ENCODE results near the gene CDKN1C. TPM values are rescaled to one million over a fixed set of nuclear protein-coding genes. Genes with fewer than 3 reads are reported as not detected.

CDKN1C gene
- total RNA-seq, 2 donors from 2014 or later = 17.2 to 28.7 TPM

DNA sequence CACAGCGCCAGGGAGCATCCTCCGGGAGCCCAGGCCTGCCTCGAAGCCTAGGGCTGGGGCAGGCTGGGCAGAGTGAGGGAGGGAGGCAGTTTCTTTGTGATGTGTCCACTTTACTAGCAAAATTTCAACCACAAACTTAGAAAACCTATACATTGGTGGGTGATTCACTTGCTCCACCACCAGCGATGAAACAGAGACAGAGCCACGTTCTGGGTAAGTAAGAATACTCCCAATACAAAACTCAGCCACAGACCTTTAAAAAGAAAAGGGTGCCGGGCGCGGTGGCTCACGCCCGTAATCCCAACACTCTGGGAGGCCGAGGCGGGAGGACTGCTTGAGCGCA lies 22.3 kb downstream of the CDKN1C start:
- Histone ChIP-seq H3K4me1 (peaks cover 0 to 14% of the 10 kb centered on the region in 2 donors), H3K4me3 (peak overlapping the region in 1 of 2 donors; percentile 51), H3K36me3 (no peaks in the 10 kb centered on the region), H3K9me3 (no peaks in the 10 kb centered on the region), H3K27ac (no peak overlapping the region), H3K27me3 (no peaks in the 10 kb centered on the region)
- DNase-seq (ENCODE audit: low spot score) = no peak
- TF ChIP-seq, protein P1, sequence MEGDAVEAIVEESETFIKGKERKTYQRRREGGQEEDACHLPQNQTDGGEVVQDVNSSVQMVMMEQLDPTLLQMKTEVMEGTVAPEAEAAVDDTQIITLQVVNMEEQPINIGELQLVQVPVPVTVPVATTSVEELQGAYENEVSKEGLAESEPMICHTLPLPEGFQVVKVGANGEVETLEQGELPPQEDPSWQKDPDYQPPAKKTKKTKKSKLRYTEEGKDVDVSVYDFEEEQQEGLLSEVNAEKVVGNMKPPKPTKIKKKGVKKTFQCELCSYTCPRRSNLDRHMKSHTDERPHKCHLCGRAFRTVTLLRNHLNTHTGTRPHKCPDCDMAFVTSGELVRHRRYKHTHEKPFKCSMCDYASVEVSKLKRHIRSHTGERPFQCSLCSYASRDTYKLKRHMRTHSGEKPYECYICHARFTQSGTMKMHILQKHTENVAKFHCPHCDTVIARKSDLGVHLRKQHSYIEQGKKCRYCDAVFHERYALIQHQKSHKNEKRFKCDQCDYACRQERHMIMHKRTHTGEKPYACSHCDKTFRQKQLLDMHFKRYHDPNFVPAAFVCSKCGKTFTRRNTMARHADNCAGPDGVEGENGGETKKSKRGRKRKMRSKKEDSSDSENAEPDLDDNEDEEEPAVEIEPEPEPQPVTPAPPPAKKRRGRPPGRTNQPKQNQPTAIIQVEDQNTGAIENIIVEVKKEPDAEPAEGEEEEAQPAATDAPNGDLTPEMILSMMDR (IDR thresholded peaks at IDR 0.05) = no peak

DNA sequence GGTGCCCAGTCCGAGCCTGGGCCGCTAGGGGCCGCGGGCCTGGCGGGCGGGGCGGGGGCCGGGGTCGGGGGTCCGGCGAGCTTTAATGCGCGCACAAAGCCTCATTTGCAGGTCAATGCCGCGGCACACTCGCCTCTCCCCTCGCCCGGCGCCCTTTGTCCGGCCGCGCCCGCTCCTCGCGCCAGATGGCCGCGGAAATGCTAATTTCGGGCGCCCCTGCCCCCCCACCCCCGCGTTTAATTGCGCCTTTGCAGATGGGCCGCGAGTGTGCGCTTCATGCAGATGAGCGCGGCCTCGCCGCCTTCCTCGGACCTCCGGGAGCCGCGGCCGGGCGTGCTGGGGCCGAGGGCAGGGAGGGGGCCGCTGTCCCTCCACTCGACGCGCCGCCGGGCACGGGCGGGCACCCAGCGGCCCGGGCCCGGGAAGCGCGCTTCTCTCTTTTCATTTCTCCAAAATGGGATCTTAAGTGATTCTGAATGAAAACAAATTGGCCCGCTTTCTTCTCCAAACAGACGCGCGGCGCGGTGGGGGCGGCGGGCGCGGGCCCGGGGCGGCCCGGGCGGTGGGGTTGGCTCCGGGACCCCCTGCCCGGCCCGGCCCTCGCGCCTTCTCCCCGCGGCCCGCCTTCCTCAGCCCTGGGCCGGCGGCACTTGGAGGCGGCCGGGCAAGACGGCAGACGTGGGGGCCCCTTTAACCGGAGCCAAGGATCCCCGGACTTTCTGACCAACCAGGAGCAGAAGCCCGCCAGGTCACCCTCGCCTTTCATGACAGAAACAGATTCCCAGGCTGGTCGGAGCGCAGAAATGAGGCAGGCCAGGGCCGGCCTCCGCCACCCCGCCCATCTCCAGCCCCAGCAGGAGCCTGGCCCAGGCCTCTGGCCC lies 22.9 kb downstream of the CDKN1C start:
- H3K27me3 ChIP-seq = no peaks in the 10 kb centered on the region
- TF ChIP-seq, protein P1 (IDR thresholded peaks at IDR 0.05) = no peak
- DNase-seq (ENCODE audit: low spot score) = no peak
- no peak overlapping the region for H3K27ac ChIP-seq
- peaks cover 0 to 14% of the 10 kb centered on the region in 2 donors for H3K4me1 ChIP-seq
- H3K4me3 ChIP-seq = peak overlapping the region; percentile 23 to 51
- no peaks in the 10 kb centered on the region for H3K36me3 ChIP-seq
- H3K9me3 ChIP-seq = no peaks in the 10 kb centered on the region

DNA sequence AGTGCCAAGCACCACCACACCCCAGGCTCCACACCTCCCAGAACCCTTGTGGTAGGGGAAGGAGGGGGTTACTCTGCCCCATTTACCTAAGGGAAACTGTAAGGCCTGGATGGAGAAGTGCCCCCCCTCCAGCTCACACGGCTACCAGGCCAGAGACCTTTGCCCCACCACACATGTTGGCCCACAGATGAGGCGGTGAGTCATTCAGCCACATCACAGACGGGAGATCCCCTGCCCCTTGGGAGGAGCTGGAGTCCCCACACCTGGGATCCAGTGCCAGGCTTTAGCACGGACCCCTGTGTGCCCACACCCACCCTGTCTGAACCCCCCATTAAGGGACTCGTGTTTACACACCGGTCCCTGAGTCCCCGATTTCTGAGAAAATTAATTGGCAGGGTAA lies 24.9 kb downstream of the CDKN1C start:
- Histone ChIP-seq H3K27ac (no peak overlapping the region), H3K36me3 (no peaks in the 10 kb centered on the region), H3K4me1 (peaks cover 0 to 14% of the 10 kb centered on the region in 2 donors), H3K4me3 (no peak overlapping the region), H3K27me3 (no peaks in the 10 kb centered on the region), H3K9me3 (no peaks in the 10 kb centered on the region)
- TF ChIP-seq, protein P1 (IDR thresholded peaks at IDR 0.05) = no peak
- no peak for DNase-seq (ENCODE audit: low spot score)

DNA sequence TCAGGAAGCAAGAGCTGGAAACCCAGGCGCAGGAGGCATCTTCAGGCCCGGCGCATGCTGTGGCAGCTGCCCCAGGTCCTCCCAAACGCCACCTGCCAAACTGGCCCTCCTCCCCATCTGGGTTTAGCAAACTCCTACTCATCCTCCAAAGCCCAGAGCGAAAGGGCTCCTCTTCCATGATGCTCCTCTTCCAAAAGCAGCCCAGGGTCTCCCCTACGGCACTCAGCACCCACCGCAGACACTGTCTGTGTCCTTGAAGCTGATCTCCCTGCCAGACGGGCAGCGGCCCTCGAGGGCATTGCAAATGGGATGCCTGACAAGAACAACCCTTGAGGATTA lies 25.9 kb downstream of the CDKN1C start:
- TF ChIP-seq, protein P1 (IDR thresholded peaks at IDR 0.05) = no peak
- H3K9me3 ChIP-seq = no peaks in the 10 kb centered on the region
- H3K4me1 ChIP-seq = peaks cover 0 to 14% of the 10 kb centered on the region in 2 donors
- no peak overlapping the region for H3K4me3 ChIP-seq
- no peaks in the 10 kb centered on the region for H3K36me3 ChIP-seq
- no peaks in the 10 kb centered on the region for H3K27me3 ChIP-seq
- DNase-seq (ENCODE audit: low spot score) = no peak
- no peak overlapping the region for H3K27ac ChIP-seq

DNA sequence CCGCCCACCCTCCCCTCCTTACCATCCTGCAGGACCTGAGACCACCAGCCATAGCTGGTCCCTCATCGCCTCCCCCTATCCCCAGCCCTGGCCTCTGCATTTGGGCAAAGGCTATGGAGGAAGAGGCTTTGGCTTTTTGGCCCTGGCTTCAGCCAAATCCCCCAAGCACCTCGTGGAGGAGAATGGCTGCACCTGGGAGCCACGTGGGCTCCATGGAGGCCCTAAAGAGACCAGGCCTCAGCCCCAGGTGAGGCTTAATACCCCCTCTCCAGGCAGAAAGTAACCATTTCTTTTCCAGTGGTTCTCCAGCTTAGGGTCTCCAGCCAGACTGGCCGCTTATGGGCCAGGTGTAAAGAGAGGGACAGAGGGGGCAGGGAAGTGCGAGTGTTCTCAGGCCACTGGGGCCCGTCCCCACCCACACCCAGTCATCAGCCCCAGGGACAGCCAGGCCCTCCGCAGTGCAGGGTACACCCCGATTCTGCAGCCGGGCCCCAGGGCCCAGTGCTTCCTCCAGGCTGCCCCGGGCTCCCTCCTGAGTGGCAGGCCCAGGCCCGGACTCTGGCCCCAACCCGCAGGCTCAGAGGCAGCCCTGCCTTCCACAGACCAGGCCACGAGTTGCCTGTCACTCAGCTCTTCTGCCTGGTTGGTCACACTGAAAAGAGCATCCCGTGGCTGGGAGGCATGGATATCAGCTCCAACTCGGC lies 26.4 kb downstream of the CDKN1C start:
- Histone ChIP-seq H3K4me1 (peaks cover 0 to 14% of the 10 kb centered on the region in 2 donors), H3K27me3 (no peaks in the 10 kb centered on the region), H3K36me3 (no peaks in the 10 kb centered on the region), H3K9me3 (no peaks in the 10 kb centered on the region), H3K27ac (no peak overlapping the region), H3K4me3 (no peak overlapping the region)
- DNase-seq (ENCODE audit: low spot score) = no peak
- TF ChIP-seq, protein P1 (IDR thresholded peaks at IDR 0.05) = no peak
